ENCODE results near the gene MAP3K6. TPM values are rescaled to one million over a fixed set of nuclear protein-coding genes. Genes with fewer than 3 reads are reported as not detected.

MAP3K6 gene
- total RNA-seq, 4 donors from 2014 or later = 85.0 to 140 (median 100) TPM

GRCh38 chr1:27372808-27373690 is 6.3 kb upstream of the MAP3K6 start:
- no peak overlapping the region for H3K4me3 ChIP-seq (ENCODE audit: low read depth, poor library complexity, severe bottlenecking)
- TF ChIP-seq CTCF (IDR thresholded peaks at IDR 0.05) = no peak
- TF ChIP-seq POLR2A (IDR thresholded peaks at IDR 0.05) = no peak
- WGBS, 2 donors = 53 to 65% methylated on average over 6 to 11 of the region's 11 CpGs
- intact Hi-C loops (cut with DNase I; ENCODE audit: low total_unique reads) = no loop called here
- DNase-seq (ENCODE audit: low spot score in 2 of 2) = no peak

GRCh38 chr1:27372022-27372807 is 5.5 kb upstream of the MAP3K6 start:
- WGBS, 2 donors = 78 to 80% methylated on average over 19 of the region's 19 CpGs
- TF ChIP-seq CTCF (IDR thresholded peaks at IDR 0.05) (no peak), POLR2A (IDR thresholded peaks at IDR 0.05) (no peak)
- intact Hi-C loops (cut with DNase I; ENCODE audit: low total_unique reads) = no loop called here
- DNase-seq (ENCODE audit: low spot score in 2 of 2) = no peak
- H3K4me3 ChIP-seq (ENCODE audit: low read depth, poor library complexity, severe bottlenecking) = no peak overlapping the region

- intact Hi-C loops (cut with DNase I; ENCODE audit: low total_unique reads) = no loop called here
- H3K4me3 ChIP-seq (ENCODE audit: low read depth, poor library complexity, severe bottlenecking) = no peak overlapping the region
- no peak for DNase-seq (ENCODE audit: low spot score in 2 of 2)
- TF ChIP-seq CTCF (IDR thresholded peaks at IDR 0.05) (no peak), POLR2A (IDR thresholded peaks at IDR 0.05) (no peak)
- 52 to 63% methylated on average over 12 to 13 of the region's 13 CpGs for WGBS, 2 donors
Measured at GRCh38 chr1:27368869-27369582, 2.3 kb upstream of the MAP3K6 start.

- H3K4me3 ChIP-seq (ENCODE audit: low read depth, poor library complexity, severe bottlenecking) = no peak overlapping the region
- DNase-seq (ENCODE audit: low spot score in 2 of 2) = no peak
- 23 to 24% methylated on average over 8 of the region's 8 CpGs for WGBS, 2 donors
- intact Hi-C loops (cut with DNase I; ENCODE audit: low total_unique reads) = no loop called here
- TF ChIP-seq CTCF (IDR thresholded peaks at IDR 0.05) (no peak), POLR2A (IDR thresholded peaks at IDR 0.05) (no peak)
Measured at GRCh38 chr1:27367160-27367650, 444 bp upstream of the MAP3K6 start.

- intact Hi-C loops (cut with DNase I; ENCODE audit: low total_unique reads) = no loop called here
- peak; percentile 87 to 98 for DNase-seq (ENCODE audit: low spot score in 2 of 2)
- TF ChIP-seq CTCF (IDR thresholded peaks at IDR 0.05) (no peak), POLR2A (IDR thresholded peaks at IDR 0.05) (no peak)
- WGBS, 2 donors = 1% methylated on average over 17 to 28 of the region's 30 CpGs
- peak overlapping the region; percentile 62 for H3K4me3 ChIP-seq (ENCODE audit: low read depth, poor library complexity, severe bottlenecking)
Measured at GRCh38 chr1:27366113-27366410, 699 bp downstream of the MAP3K6 start.

Data from lower leg skin (tissue), 4 donors.